Measurements from ENCODE around the gene WHAMM.

DNA sequence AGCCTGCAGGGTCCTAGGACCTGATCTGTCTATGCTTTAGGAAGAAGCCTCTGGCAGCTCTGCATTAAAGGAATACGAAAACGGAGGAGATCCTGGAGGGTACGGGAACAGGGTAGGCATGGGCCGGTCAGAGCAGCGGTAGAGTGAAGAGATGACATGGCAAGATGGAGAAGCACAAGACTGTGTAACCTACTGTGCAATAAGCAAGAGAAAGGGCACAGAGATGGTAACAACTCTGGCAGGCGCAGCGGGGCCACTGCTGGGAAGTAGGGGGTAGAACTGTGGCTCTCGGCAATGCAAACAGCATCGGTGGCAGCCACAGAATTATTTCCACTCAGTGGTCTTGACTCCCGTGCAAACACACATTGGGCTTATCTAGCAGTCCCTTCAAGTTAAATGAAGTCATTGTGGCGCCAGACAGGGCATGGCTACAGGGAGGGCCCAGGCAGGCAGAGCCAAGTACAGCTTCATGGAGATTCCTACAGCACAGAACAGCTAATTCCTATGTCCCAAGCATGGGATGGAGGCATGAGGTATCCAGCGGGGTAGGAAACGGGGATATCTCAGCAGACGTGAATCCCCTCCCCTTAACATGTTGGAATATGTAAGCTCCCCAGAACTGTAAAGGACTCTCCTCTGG is 28.8 kb downstream of the WHAMM start:
- TF ChIP-seq POLR2AphosphoS5 (IDR thresholded peaks at IDR 0.05; ENCODE audit: low read depth, low read length) (no peak), TAF1 (IDR thresholded peaks at IDR 0.05; ENCODE audit: borderline replicate concordance, insufficient read depth, low read length) (no peak)
